GM12801 (cell line): ENCODE measurements around the gene CPXM2.

Source experiments
- TF ChIP-seq, protein P1 (sequence below): IDR thresholded peaks from one replicate; pipeline ENCODE4 v1.5.1; 2011; ENCODE audit warnings: control low read depth; ENCODE audit not compliant: insufficient read length; ENCODE audit errors: extremely low read depth

The CPXM2 gene

DNA sequence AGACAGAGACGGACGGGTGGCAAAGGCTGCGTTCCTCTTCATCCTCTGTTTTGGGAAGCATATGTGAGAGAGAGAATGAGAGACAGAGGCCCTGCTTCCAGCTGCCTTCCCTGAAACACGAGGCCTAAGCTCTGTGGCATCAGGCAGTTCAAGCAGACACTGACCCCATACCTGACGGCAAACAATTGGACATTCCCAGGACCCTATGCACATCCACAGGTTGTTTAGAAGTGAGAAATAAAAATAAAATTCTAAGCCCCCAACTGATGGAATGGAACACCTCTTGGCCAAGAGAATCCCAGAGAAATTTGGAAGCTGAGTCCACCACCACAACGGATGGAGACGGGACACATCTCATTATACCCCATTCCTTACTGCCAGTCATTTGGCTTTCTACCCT, 105.3 kb downstream of the CPXM2 start:
- TF ChIP-seq, protein P1, sequence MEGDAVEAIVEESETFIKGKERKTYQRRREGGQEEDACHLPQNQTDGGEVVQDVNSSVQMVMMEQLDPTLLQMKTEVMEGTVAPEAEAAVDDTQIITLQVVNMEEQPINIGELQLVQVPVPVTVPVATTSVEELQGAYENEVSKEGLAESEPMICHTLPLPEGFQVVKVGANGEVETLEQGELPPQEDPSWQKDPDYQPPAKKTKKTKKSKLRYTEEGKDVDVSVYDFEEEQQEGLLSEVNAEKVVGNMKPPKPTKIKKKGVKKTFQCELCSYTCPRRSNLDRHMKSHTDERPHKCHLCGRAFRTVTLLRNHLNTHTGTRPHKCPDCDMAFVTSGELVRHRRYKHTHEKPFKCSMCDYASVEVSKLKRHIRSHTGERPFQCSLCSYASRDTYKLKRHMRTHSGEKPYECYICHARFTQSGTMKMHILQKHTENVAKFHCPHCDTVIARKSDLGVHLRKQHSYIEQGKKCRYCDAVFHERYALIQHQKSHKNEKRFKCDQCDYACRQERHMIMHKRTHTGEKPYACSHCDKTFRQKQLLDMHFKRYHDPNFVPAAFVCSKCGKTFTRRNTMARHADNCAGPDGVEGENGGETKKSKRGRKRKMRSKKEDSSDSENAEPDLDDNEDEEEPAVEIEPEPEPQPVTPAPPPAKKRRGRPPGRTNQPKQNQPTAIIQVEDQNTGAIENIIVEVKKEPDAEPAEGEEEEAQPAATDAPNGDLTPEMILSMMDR: no peak

DNA sequence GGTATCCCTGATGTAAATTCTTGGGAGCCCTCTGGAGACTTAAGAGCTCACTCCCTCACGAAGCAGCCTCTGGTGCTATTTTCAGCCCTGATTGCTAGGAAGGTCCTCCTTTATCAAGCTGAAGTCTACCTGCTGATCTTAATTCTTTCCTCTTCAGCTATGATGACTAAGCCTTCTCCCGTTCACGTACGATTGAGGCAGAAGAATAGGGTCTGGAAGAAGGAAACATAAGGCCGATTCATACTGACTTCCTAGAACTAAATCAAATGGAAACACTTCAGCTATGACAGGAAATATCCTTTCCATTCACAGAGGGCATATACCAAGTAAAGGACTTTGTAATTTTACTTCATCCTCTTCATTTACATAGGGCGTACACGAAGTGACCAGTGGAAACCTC, 107.0 kb downstream of the CPXM2 start:
- TF ChIP-seq, protein P1: no peak

DNA sequence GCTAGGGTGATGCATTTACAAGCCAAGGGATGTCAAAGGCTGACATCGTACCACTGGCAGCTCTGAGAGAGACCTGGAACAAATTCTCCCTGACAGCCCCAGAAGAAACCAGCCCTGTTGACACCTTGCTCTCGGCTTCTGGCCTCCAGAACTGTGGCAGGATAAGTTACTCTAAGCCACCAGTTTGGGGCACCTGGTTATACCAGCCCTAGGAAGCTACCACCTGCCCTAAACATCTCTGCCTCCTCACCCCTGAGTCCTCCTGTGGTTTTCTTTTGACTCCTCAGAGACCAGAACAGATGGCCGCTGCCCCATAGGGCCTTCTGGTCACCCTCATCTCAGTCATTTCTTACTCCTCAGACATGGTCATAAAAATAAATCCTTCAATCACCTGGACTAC, 107.4 kb downstream of the CPXM2 start:
- TF ChIP-seq, protein P1: no peak

DNA sequence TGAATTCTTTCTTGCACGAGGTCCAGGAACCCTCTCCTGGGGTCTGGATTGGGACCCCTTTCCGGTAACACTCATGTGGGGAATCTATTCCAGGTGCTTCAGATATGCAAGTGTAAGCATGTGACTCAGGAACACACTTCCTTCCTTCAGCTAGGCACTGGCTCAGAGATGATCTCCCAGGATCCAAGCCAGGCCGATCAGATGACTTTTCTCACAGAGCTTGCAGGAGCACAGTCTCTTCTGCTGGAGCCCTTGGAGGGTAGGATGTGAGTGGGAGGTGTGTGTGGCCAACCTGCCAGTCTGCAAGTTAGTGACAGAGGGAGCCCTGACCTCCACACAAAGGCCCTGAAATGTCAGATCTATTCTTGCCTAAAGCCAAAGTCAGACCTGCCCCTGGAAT, 108.3 kb downstream of the CPXM2 start:
- TF ChIP-seq, protein P1: no peak

DNA sequence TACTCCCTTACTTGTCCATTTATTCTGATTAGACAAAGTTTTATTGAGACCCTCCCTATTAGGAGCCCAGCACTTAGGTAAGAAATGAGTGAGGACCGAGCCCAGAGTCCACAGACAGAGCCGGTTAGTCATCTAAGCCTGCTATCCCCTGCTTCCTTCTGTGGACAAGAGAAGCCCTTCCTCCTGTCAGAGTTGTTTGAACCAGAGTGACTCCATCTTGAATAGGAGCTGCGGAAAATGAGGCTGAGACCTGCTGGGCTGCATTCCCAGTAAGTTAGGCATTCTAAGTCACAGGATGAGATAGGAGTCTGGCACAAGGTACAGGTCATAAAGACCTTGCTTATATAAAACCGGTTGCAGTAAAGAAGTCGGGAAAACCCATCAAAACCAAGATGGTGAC, 109.1 kb downstream of the CPXM2 start:
- TF ChIP-seq, protein P1: no peak

DNA sequence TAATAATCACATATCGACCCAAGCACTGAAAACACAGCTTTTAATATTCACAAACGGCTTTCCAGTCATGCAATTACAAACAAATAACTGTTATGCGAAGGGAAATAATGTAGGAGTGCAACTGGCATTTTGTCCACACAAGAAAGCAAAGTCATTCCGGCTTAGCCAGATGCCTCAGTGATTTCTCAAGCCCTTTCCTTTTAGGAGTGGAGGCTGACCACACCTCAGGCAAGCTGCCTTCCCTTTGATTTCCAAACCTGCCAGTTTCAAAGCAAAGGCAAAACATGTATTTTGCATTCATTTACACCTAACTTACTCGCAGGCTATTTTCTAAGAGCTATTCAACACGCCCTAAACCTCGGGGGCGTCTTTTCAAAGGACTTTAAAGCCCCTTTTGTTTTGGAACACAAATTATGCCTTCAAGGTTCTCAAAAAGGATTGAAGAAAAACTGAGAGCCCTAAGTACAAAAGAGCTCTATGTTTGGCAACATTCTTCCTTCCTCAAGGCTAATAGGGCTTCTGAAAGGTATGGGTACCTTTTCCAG, 109.6 kb downstream of the CPXM2 start:
- TF ChIP-seq, protein P1: no peak

DNA sequence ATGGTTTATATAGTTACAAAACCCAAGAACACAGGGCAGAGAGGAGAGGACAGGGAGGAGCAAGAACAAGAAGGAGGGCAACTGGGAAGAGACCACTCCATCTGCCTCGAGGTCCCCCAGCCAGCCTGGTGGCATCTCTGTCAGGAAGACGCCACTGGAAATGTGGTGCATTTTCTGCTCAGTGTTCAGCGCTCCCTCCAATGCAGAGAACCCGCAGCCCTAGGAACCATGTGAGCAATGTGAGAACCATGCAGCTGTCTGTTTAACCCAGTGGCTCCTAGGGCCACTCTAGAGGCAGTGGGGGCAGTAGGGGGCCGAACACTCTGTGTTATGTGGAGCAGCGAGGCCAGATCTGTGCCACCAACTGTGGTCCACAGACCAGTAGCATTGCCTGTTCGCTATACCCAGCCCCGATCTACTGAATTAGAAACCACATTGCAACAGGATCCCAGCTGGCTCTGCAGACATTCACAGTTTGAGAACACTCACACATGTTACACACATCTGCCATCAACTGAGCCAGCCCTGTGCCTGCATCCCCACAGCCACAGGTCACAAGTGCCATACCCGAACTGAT, 110.2 kb downstream of the CPXM2 start:
- TF ChIP-seq, protein P1: no peak
